Testis (tissue), 2 donors: ENCODE measurements around the gene EIF4E1B.

Experiments
- CTCF ChIP-seq, 3 experiments: fragments of 450-650 bp in 2 of 3; fragments of 200-600 bp in 1 of 3; sonication (generic) in 1 of 3; IDR thresholded peaks; one replicate each; pipeline ENCODE4 v1.5.1; 2016 to 2019; ENCODE audit warnings: antibody characterized with exemption in 3 of 3, mild to moderate bottlenecking in 2 of 3, moderate library complexity in 1 of 3
- POLR2A ChIP-seq: fragments of 450-650 bp; IDR thresholded peaks from one replicate; pipeline ENCODE4 v1.6.1; 2017; ENCODE audit warnings: antibody characterized with exemption, mild to moderate bottlenecking, moderate library complexity

DNA sequence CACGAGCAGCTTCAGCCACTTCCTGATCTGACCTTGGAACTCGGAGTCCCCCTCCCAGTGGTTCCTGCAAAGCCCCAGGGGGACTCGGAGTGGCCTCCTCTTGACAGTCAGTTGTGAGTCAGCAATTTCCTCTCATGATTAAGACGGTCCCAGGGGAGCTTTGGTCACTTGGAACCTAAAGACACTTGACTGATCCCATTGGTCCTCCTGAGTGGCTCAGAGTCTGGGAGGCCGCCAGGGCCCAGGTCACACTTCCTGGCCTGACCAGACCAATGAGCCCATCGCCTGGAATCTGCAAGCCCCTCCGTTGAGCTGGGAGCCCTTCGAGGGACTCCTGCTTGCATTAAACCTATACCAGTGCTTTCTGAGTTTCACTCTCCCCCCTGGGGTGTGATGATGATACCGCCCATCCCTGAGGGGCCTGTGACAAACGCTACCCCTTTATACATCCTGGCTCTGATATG lies 45.9 kb downstream of the EIF4E1B start:
- TF ChIP-seq POLR2A (no peak), CTCF (IDR thresholded peaks at IDR 0.05) (no peak)
